PC-9 (cell line): Measurements from ENCODE around the gene KRTAP10-3. TPM values are rescaled to one million over a fixed set of nuclear protein-coding genes. Genes with fewer than 3 reads are reported as not detected.

ENCODE experiments used
- Bru-seq: library from RNA; stranded (reverse); fragments of 400-500 nt; gene quantifications from one replicate; lab custom pipeline; 2021; lab: Mats Ljungman, UMichigan
- BruChase-seq, 2 experiments: library from RNA; stranded (reverse); fragments of 400-500 nt; gene quantifications; one replicate each; lab custom pipeline; 2021; lab: Mats Ljungman, UMichigan
- BruUV-seq: library from RNA; stranded (reverse); fragments of 400-500 nt; replicated peaks from 2 replicates; lab custom pipeline; 2021; lab: Mats Ljungman, UMichigan
- CTCF ChIA-PET: fragments of 300-600 bp; sonication (Branson Sonifier 250); formaldehyde crosslinking; loops from one replicate; lab custom pipeline; 2022; ENCODE audit warnings: antibody characterized with exemption; lab: Charles Lee
- POLR2A ChIA-PET: fragments of 300-600 bp; sonication (Branson Sonifier 250); formaldehyde crosslinking; loops from one replicate; lab custom pipeline; 2022; ENCODE audit warnings: antibody characterized with exemption; ENCODE audit not compliant: unreplicated experiment; lab: Charles Lee
- DNase-seq, 2 experiments: peaks; one replicate each; pipeline versions ENCODE4 v3.0.0 to v3.0.0-alpha.2; 2015 to 2022; ENCODE audit warnings: mixed read lengths in 1 of 2
- H2AFZ ChIP-seq: fragments of 200-600 bp; sonication (generic); 2 replicates; pipeline ENCODE4 v1.8.1; 2017; ENCODE audit warnings: antibody characterized with exemption
- H3F3A ChIP-seq: fragments of 200-600 bp; sonication (generic); 2 replicates; pipeline ENCODE4 v1.8.1; 2017; ENCODE audit warnings: antibody characterized with exemption, mild to moderate bottlenecking, low read depth; ENCODE audit not compliant: insufficient read depth
- H3K27ac ChIP-seq: fragments of 200-600 bp; sonication (generic); 2 replicates; pipeline ENCODE4 v1.6.1; 2016; ENCODE audit warnings: mixed run types
- H3K27me3 ChIP-seq: fragments of 200-600 bp; sonication (generic); 2 replicates; pipeline ENCODE4 v1.6.1; 2016; ENCODE audit warnings: low read depth, mixed run types; ENCODE audit not compliant: insufficient read depth
- H3K36me3 ChIP-seq: fragments of 200-600 bp; sonication (generic); 2 replicates; pipeline ENCODE4 v1.6.1; 2016; ENCODE audit warnings: low read depth, mixed run types
- H3K4me1 ChIP-seq: fragments of 200-600 bp; sonication (generic); replicated peaks from 2 replicates; pipeline ENCODE4 v1.6.1; 2016; ENCODE audit warnings: mixed run types; ENCODE audit not compliant: insufficient read depth
- H3K4me2 ChIP-seq: fragments of 200-600 bp; sonication (generic); 2 replicates; pipeline ENCODE4 v1.6.1; 2017; ENCODE audit warnings: mixed run types
- H3K4me3 ChIP-seq: fragments of 200-600 bp; sonication (generic); 2 replicates; pipeline ENCODE4 v1.6.1; 2016; ENCODE audit warnings: mixed run types
- H3K79me2 ChIP-seq: fragments of 200-600 bp; sonication (generic); 2 replicates; pipeline ENCODE4 v1.6.1; 2017; ENCODE audit warnings: low read depth, mixed run types
- H3K9me2 ChIP-seq: fragments of 200-600 bp; sonication (generic); 2 replicates; pipeline ENCODE4 v1.8.1; 2017; ENCODE audit warnings: mild to moderate bottlenecking; ENCODE audit not compliant: insufficient read depth
- H3K9me3 ChIP-seq: fragments of 200-600 bp; sonication (generic); 2 replicates; pipeline ENCODE4 v1.8.1; 2016; ENCODE audit warnings: low read depth; ENCODE audit not compliant: insufficient read depth
- H4K20me1 ChIP-seq: fragments of 200-600 bp; sonication (generic); 2 replicates; pipeline ENCODE4 v1.8.1; 2017; ENCODE audit not compliant: insufficient read depth
- EZH2 ChIP-seq: fragments of 200-600 bp; sonication (generic); IDR thresholded peaks from 2 replicates; pipeline ENCODE4 v1.8.0; 2017; ENCODE audit warnings: antibody characterized with exemption, low read depth
- intact Hi-C: fragments of 100-400 bp; cut with micrococcal nuclease; formaldehyde crosslinking; loops from one replicate; pipeline ENCODE4 v1.10.0; 2022; ENCODE audit not compliant: unreplicated experiment
- long read RNA-seq: library from polyadenylated mRNA; stranded (forward); transcript quantifications from one replicate; pipeline ENCODE4 v2.0.0, GENCODE V29; 2022
- total RNA-seq: library from RNA; stranded (reverse); gene quantifications from 2 replicates; pipeline ENCODE4 v1.2.3, GENCODE V29; 2021
- TF ChIP-seq, protein P1 (sequence below): fragments of 200-600 bp; sonication (generic); conservative IDR thresholded peaks from 2 replicates; pipeline ENCODE4 v1.6.1; 2017; ENCODE audit warnings: mixed run types, antibody characterized with exemption, mild to moderate bottlenecking, moderate library complexity

KRTAP10-3 gene
- not detected in 2 replicates for total RNA-seq
- not detected for Bru-seq, nascent RNA
- BruChase-seq, experiment 1, labeled RNA remaining after a 2-hour chase, result not detected
- BruChase-seq, experiment 2, labeled RNA remaining after a 6-hour chase, result not detected
- long read RNA-seq, result 0 reads

- Histone ChIP-seq H3K27me3 (peaks cover 66% of the 10 kb centered on the region), H3K79me2 (no peaks in the 10 kb centered on the region), H3K4me2 (no peak within 1 kb of the TSS), H3K9me2 (no peaks in the 10 kb centered on the region), H3K27ac (no peak within 1 kb of the TSS), H4K20me1 (no peaks in the 10 kb centered on the region), H3F3A (no peaks in the 10 kb centered on the region), H3K4me3 (no peak within 1 kb of the TSS), H3K4me1 (no peaks in the 10 kb centered on the region), H2AFZ (no peak within 1 kb of the TSS), H3K9me3 (no peaks in the 10 kb centered on the region), H3K36me3 (no peaks in the 10 kb centered on the region)
- TF ChIP-seq EZH2, result no peak
- TF ChIP-seq, protein P1, sequence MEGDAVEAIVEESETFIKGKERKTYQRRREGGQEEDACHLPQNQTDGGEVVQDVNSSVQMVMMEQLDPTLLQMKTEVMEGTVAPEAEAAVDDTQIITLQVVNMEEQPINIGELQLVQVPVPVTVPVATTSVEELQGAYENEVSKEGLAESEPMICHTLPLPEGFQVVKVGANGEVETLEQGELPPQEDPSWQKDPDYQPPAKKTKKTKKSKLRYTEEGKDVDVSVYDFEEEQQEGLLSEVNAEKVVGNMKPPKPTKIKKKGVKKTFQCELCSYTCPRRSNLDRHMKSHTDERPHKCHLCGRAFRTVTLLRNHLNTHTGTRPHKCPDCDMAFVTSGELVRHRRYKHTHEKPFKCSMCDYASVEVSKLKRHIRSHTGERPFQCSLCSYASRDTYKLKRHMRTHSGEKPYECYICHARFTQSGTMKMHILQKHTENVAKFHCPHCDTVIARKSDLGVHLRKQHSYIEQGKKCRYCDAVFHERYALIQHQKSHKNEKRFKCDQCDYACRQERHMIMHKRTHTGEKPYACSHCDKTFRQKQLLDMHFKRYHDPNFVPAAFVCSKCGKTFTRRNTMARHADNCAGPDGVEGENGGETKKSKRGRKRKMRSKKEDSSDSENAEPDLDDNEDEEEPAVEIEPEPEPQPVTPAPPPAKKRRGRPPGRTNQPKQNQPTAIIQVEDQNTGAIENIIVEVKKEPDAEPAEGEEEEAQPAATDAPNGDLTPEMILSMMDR, result no peak
- ChIA-PET CTCF (no interaction called here), POLR2A (no interaction called here)
- BruUV-seq, result no TSS peak
- intact Hi-C loops, result no loop called here
- DNase-seq, result no peak
Observed at GRCh38 chr21:44558695-44559094, at the start of gene KRTAP10-3. Gene KRTAP10-3, minus strand, starts transcription at chr21:44558795. Its CDS starts 80 bp downstream, at chr21:44558715.

DNA sequence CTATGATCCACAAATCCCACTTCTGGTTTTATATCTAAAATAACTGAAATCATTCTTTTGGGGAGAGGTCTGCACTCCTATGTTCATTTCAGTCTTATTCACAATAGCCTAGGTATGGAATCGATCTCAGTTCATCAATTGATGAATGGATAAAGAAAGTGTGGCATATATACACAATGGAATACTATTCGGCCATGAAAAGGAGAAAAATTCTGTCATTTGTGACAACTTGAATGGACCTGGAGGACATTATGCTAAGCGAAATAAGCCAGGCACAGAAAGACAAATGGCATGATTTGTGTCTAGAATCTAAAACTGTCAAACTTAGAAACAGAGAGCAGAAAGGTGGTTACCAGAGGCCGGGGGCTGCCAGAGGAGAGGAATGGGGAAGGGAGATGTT, 47.9 kb upstream of the KRTAP10-3 start:
- intact Hi-C loops, result no loop called here
- peaks cover 45% of the 10 kb centered on the region for H3K27me3 ChIP-seq
- H3K4me1 ChIP-seq, result no peaks in the 10 kb centered on the region
- BruUV-seq, result no TSS peak
- no peak for TF ChIP-seq EZH2
- TF ChIP-seq, protein P1, result no peak
- H3K27ac ChIP-seq, result no peak overlapping the region
- no peak overlapping the region for H3K4me2 ChIP-seq
- H3K9me3 ChIP-seq, result no peaks in the 10 kb centered on the region
- H3F3A ChIP-seq, result no peaks in the 10 kb centered on the region
- H3K79me2 ChIP-seq, result no peaks in the 10 kb centered on the region
- H4K20me1 ChIP-seq, result no peaks in the 10 kb centered on the region
- H3K9me2 ChIP-seq, result no peaks in the 10 kb centered on the region
- POLR2A ChIA-PET, result no interaction called here
- CTCF ChIA-PET, result no interaction called here
- no peak overlapping the region for H2AFZ ChIP-seq
- no peak overlapping the region for H3K4me3 ChIP-seq
- DNase-seq, result no peak
- no peaks in the 10 kb centered on the region for H3K36me3 ChIP-seq

DNA sequence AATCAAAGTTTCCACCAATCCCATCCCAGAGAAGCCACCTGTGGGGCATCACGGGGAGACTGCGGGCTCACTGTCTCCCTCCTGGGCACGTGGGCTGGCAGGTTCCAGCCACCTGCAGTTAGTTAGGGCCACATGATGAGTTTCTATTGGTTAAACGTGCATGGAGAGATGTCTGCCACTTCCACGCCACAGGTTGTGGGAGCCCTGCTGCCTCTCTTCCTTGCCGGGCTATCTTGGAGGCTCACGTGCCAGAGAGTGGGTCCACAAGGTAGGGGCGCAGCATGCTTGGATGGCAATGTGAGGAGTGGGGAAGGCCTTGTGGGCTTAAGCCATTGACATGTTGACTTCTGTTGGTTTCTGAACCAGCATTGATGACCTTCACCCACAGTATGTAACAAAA, 45.3 kb upstream of the KRTAP10-3 start:
- CTCF ChIA-PET, result no interaction called here
- BruUV-seq, result no TSS peak
- H3K9me2 ChIP-seq, result no peaks in the 10 kb centered on the region

More for the DNA sequence above, 45.3 kb upstream of the KRTAP10-3 start:
- H3K9me3 ChIP-seq, result no peaks in the 10 kb centered on the region
- no peak overlapping the region for H2AFZ ChIP-seq
- POLR2A ChIA-PET, result no interaction called here
- TF ChIP-seq, protein P1, result no peak
- no peak for TF ChIP-seq EZH2
- no peak overlapping the region for H3K27ac ChIP-seq
- intact Hi-C loops, result no loop called here
- H4K20me1 ChIP-seq, result no peaks in the 10 kb centered on the region
- DNase-seq, result no peak
- no peaks in the 10 kb centered on the region for H3K4me1 ChIP-seq
- H3K4me3 ChIP-seq, result no peak overlapping the region
- no peaks in the 10 kb centered on the region for H3K36me3 ChIP-seq
- H3K79me2 ChIP-seq, result no peaks in the 10 kb centered on the region
- H3K27me3 ChIP-seq, result peaks cover 60% of the 10 kb centered on the region
- no peak overlapping the region for H3K4me2 ChIP-seq
- no peaks in the 10 kb centered on the region for H3F3A ChIP-seq
